Neural cell (in vitro differentiated cells): ENCODE results near the gene APOC4. TPM values are rescaled to one million over a fixed set of nuclear protein-coding genes. Genes with fewer than 3 reads are reported as not detected.

Source experiments
- H2AFZ ChIP-seq: fragments of 200-600, 300-800 bp; sonication (generic), shearing (Covaris generic); 2 replicates; pipeline ENCODE4 v1.6.0; 2014; ENCODE audit warnings: low read depth, mild to moderate bottlenecking, antibody characterized with exemption, low read length, moderate library complexity
- H3F3A ChIP-seq: fragments of 200-600 bp; shearing (Covaris generic); 2 replicates; pipeline ENCODE4 v1.6.1; 2016; ENCODE audit warnings: mild to moderate bottlenecking, moderate library complexity, mixed read lengths, antibody characterized with exemption, low read length; ENCODE audit not compliant: insufficient read depth, poor library complexity, severe bottlenecking
- H3K27ac ChIP-seq: fragments of 200-600, 300-800 bp; sonication (generic), shearing (Covaris generic); 2 replicates; pipeline ENCODE4 v1.5.1; 2014; ENCODE audit warnings: mild to moderate bottlenecking, low read length, moderate library complexity
- H3K27me3 ChIP-seq: fragments of 300-800, 200-600 bp; sonication (generic), shearing (Covaris generic); 2 replicates; pipeline ENCODE4 v1.6.0; 2014; ENCODE audit warnings: mild to moderate bottlenecking, low read depth, low read length, moderate library complexity; ENCODE audit not compliant: insufficient read depth
- H3K36me3 ChIP-seq: fragments of 300-800, 200-600 bp; sonication (generic), shearing (Covaris generic); 2 replicates; pipeline ENCODE4 v1.5.1; 2014; ENCODE audit warnings: mild to moderate bottlenecking, antibody characterized with exemption, low read length, moderate library complexity; ENCODE audit not compliant: insufficient read depth
- H3K4me2 ChIP-seq: fragments of 300-800, 200-600 bp; sonication (generic), shearing (Covaris generic); 2 replicates; pipeline ENCODE4 v1.6.0; 2014; ENCODE audit warnings: mild to moderate bottlenecking, low read length
- H3K4me3 ChIP-seq: fragments of 300-800, 200-600 bp; sonication (generic), shearing (Covaris generic); 2 replicates; pipeline ENCODE4 v1.5.1; 2014; ENCODE audit warnings: mild to moderate bottlenecking, low read length, moderate library complexity
- H3K79me2 ChIP-seq: fragments of 200-600 bp; shearing (Covaris generic); replicated peaks from 2 replicates; pipeline ENCODE4 v1.6.0; 2014; ENCODE audit warnings: mild to moderate bottlenecking, low read length, moderate library complexity; ENCODE audit not compliant: insufficient read depth
- H3K9ac ChIP-seq: fragments of 300-800, 200-600 bp; sonication (generic), shearing (Covaris generic); 2 replicates; pipeline ENCODE4 v1.6.1; 2016; ENCODE audit warnings: mild to moderate bottlenecking, low read length, mixed read lengths
- H3K9me2 ChIP-seq: fragments of 200-600 bp; shearing (Covaris generic); 2 replicates; pipeline ENCODE4 v1.6.1; 2016; ENCODE audit warnings: mild to moderate bottlenecking, low read length, mixed read lengths; ENCODE audit not compliant: insufficient read depth
- H3K9me3 ChIP-seq: fragments of 200-600, 300-800 bp; sonication (generic), shearing (Covaris generic); 2 replicates; pipeline ENCODE4 v1.6.1; 2016; ENCODE audit warnings: mild to moderate bottlenecking, mixed run types, low read length, moderate library complexity, mixed read lengths
- H4K20me1 ChIP-seq: fragments of 200-600 bp; shearing (Covaris generic); 2 replicates; pipeline ENCODE4 v1.6.1; 2016; ENCODE audit warnings: mild to moderate bottlenecking, mixed run types; ENCODE audit not compliant: insufficient read depth
- CTCF ChIP-seq: fragments of 450-650 bp; IDR thresholded peaks from 2 replicates; pipeline ENCODE4 v1.5.1; 2014; ENCODE audit warnings: antibody characterized with exemption, mild to moderate bottlenecking, moderate library complexity; ENCODE audit not compliant: poor library complexity, severe bottlenecking
- EP300 ChIP-seq: fragments of 450-650 bp; conservative IDR thresholded peaks from 2 replicates; pipeline ENCODE4 v1.6.1; 2014; ENCODE audit warnings: antibody characterized with exemption, mild to moderate bottlenecking, moderate library complexity; ENCODE audit not compliant: poor library complexity, severe bottlenecking
- EZH2 ChIP-seq: fragments of 200-600, 300-800 bp; shearing (Covaris generic), sonication (generic); IDR thresholded peaks from 2 replicates; pipeline ENCODE4 v1.6.1; 2014; ENCODE audit warnings: antibody characterized with exemption, low read length, borderline replicate concordance, mild to moderate bottlenecking; ENCODE audit not compliant: insufficient read depth, poor library complexity, severe bottlenecking
- MXI1 ChIP-seq: fragments of 450-650 bp; conservative IDR thresholded peaks from 2 replicates; pipeline ENCODE4 v1.6.1; 2014; ENCODE audit warnings: antibody characterized with exemption, mild to moderate bottlenecking; ENCODE audit not compliant: poor library complexity, severe bottlenecking
- POLR2AphosphoS5 ChIP-seq: IDR thresholded peaks from 2 replicates; pipeline ENCODE4 v1.6.1; 2012
- RAD21 ChIP-seq: fragments of 450-650 bp; conservative IDR thresholded peaks from 2 replicates; pipeline ENCODE4 v1.6.1; 2014; ENCODE audit warnings: antibody characterized with exemption, mild to moderate bottlenecking, moderate library complexity
- SMC3 ChIP-seq: fragments of 450-650 bp; conservative IDR thresholded peaks from 2 replicates; pipeline ENCODE4 v1.6.1; 2014; ENCODE audit warnings: antibody characterized with exemption, mild to moderate bottlenecking, moderate library complexity; ENCODE audit not compliant: poor library complexity
- TAF1 ChIP-seq: IDR thresholded peaks from 2 replicates; pipeline ENCODE4 v1.6.1; 2012; ENCODE audit warnings: low read depth
- polyA plus RNA-seq: library from polyadenylated mRNA; depleted of rRNA; stranded (reverse); fragments of >200 nt; gene quantifications from 2 replicates; pipeline ENCODE4 v1.2.3, GENCODE V29; 2014
- TF ChIP-seq, protein P1 (sequence below): IDR thresholded peaks from 2 replicates; pipeline ENCODE4 v1.6.1; 2012; ENCODE audit warnings: borderline replicate concordance

The APOC4 gene
- polyA plus RNA-seq, 1 donor from 2014 or later: not detected

DNA sequence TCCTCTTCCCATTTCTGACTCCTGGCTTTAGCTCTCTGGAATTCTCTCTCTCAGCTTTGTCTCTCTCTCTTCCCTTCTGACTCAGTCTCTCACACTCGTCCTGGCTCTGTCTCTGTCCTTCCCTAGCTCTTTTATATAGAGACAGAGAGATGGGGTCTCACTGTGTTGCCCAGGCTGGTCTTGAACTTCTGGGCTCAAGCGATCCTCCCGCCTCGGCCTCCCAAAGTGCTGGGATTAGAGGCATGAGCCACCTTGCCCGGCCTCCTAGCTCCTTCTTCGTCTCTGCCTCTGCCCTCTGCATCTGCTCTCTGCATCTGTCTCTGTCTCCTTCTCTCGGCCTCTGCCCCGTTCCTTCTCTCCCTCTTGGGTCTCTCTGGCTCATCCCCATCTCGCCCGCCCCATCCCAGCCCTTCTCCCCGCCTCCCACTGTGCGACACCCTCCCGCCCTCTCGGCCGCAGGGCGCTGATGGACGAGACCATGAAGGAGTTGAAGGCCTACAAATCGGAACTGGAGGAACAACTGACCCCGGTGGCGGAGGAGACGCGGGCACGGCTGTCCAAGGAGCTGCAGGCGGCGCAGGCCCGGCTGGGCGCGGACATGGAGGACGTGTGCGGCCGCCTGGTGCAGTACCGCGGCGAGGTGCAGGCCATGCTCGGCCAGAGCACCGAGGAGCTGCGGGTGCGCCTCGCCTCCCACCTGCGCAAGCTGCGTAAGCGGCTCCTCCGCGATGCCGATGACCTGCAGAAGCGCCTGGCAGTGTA, 33.8 kb upstream of the APOC4 start:
- Histone ChIP-seq H3K9me2 (no peaks in the 10 kb centered on the region), H3K79me2 (no peaks in the 10 kb centered on the region), H3K4me3 (no peak overlapping the region), H3K36me3 (no peaks in the 10 kb centered on the region), H4K20me1 (no peaks in the 10 kb centered on the region), H3K27me3 (peaks cover 8% of the 10 kb centered on the region), H3K9ac (no peak overlapping the region), H3K4me2 (no peak overlapping the region), H2AFZ (no peak overlapping the region), H3F3A (no peaks in the 10 kb centered on the region), H3K27ac (no peak overlapping the region), H3K9me3 (no peaks in the 10 kb centered on the region)
- TF ChIP-seq CTCF (no peak), SMC3 (no peak), POLR2AphosphoS5 (no peak), EP300 (no peak), RAD21 (no peak)
- TF ChIP-seq, protein P1, sequence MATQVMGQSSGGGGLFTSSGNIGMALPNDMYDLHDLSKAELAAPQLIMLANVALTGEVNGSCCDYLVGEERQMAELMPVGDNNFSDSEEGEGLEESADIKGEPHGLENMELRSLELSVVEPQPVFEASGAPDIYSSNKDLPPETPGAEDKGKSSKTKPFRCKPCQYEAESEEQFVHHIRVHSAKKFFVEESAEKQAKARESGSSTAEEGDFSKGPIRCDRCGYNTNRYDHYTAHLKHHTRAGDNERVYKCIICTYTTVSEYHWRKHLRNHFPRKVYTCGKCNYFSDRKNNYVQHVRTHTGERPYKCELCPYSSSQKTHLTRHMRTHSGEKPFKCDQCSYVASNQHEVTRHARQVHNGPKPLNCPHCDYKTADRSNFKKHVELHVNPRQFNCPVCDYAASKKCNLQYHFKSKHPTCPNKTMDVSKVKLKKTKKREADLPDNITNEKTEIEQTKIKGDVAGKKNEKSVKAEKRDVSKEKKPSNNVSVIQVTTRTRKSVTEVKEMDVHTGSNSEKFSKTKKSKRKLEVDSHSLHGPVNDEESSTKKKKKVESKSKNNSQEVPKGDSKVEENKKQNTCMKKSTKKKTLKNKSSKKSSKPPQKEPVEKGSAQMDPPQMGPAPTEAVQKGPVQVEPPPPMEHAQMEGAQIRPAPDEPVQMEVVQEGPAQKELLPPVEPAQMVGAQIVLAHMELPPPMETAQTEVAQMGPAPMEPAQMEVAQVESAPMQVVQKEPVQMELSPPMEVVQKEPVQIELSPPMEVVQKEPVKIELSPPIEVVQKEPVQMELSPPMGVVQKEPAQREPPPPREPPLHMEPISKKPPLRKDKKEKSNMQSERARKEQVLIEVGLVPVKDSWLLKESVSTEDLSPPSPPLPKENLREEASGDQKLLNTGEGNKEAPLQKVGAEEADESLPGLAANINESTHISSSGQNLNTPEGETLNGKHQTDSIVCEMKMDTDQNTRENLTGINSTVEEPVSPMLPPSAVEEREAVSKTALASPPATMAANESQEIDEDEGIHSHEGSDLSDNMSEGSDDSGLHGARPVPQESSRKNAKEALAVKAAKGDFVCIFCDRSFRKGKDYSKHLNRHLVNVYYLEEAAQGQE: no peak

- Histone ChIP-seq H3K9ac (no peak overlapping the region), H3K79me2 (no peaks in the 10 kb centered on the region), H2AFZ (no peak overlapping the region), H3K36me3 (no peaks in the 10 kb centered on the region), H3K27ac (no peak overlapping the region), H4K20me1 (no peaks in the 10 kb centered on the region), H3K27me3 (peaks cover 8% of the 10 kb centered on the region), H3K4me2 (no peak overlapping the region), H3K9me3 (no peaks in the 10 kb centered on the region), H3K9me2 (no peaks in the 10 kb centered on the region), H3F3A (no peaks in the 10 kb centered on the region), H3K4me3 (no peak overlapping the region)
- TF ChIP-seq RAD21 (no peak), SMC3 (no peak), MXI1 (no peak), TAF1 (no peak), EZH2 (no peak), POLR2AphosphoS5 (no peak)
Observed at GRCh38 chr19:44908836-44909261, 33.2 kb upstream of the APOC4 start.
